OCI-LY3 (cell line): ENCODE measurements around the gene DGKB.

Experiments used
- EZH2phosphoT487 ChIP-seq: fragments of 200-600 bp; shearing (Covaris generic); IDR thresholded peaks from 2 replicates; pipeline ENCODE4 v1.6.1; 2018; ENCODE audit warnings: antibody characterized with exemption, mixed run types, low read depth
- TF ChIP-seq, protein P1 (sequence below): fragments of 200-600, 300-600 bp; sonication (generic); IDR thresholded peaks from 2 replicates; pipeline ENCODE4 v1.5.1; 2014; ENCODE audit warnings: antibody characterized with exemption, low read length, low read depth

DNA sequence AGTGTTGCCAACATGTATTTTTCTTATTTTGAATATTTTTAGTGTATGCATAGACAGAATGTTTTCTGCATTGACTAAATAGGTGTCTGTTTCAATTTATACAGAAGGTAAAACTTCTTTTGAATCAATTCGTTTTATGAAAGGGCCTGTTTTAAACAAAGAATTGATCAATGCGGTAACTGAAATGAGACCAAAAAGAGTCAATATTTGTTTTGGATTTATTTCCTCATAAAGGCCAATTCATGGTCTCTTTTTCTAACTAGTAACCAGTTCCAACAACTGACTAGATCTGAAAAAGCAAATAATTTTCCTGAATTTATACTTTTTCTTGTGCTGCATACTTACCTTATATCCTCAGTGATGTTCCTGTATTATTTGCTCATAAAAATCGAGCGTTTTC lies 320.5 kb downstream of the DGKB start:
- TF ChIP-seq, protein P1, sequence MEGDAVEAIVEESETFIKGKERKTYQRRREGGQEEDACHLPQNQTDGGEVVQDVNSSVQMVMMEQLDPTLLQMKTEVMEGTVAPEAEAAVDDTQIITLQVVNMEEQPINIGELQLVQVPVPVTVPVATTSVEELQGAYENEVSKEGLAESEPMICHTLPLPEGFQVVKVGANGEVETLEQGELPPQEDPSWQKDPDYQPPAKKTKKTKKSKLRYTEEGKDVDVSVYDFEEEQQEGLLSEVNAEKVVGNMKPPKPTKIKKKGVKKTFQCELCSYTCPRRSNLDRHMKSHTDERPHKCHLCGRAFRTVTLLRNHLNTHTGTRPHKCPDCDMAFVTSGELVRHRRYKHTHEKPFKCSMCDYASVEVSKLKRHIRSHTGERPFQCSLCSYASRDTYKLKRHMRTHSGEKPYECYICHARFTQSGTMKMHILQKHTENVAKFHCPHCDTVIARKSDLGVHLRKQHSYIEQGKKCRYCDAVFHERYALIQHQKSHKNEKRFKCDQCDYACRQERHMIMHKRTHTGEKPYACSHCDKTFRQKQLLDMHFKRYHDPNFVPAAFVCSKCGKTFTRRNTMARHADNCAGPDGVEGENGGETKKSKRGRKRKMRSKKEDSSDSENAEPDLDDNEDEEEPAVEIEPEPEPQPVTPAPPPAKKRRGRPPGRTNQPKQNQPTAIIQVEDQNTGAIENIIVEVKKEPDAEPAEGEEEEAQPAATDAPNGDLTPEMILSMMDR = no peak
- no peak for TF ChIP-seq EZH2phosphoT487
